ENCODE data around the gene TMEM74B.

Gene TMEM74B

GRCh38 chr20:1190847-1191246, 6.1 kb upstream of the TMEM74B start:
- no peak for DNase-seq
- Histone ChIP-seq H3K27ac (no peak overlapping the region), H3K9me3 (ENCODE audit: severe bottlenecking) (no peaks in the 10 kb centered on the region), H3K4me3 (ENCODE audit: low read depth, low read length) (no peak overlapping the region), H3K36me3 (no peaks in the 10 kb centered on the region), H3K27me3 (ENCODE audit: insufficient read depth, low read depth, severe bottlenecking) (no peaks in the 10 kb centered on the region)
- TF ChIP-seq CTCF (IDR thresholded peaks at IDR 0.05; ENCODE audit: low read depth, low read length) = no peak

GRCh38 chr20:1189827-1190226, 5.0 kb upstream of the TMEM74B start:
- no peak overlapping the region for H3K27ac ChIP-seq
- no peaks in the 10 kb centered on the region for H3K9me3 ChIP-seq (ENCODE audit: severe bottlenecking)
- H3K27me3 ChIP-seq (ENCODE audit: insufficient read depth, low read depth, severe bottlenecking) = peaks cover under 1% of the 10 kb centered on the region
- no peak overlapping the region for H3K4me3 ChIP-seq (ENCODE audit: low read depth, low read length)
- no peak for DNase-seq
- TF ChIP-seq CTCF (IDR thresholded peaks at IDR 0.05; ENCODE audit: low read depth, low read length) = no peak
- H3K36me3 ChIP-seq = no peaks in the 10 kb centered on the region

GRCh38 chr20:1188347-1188746, 3.6 kb upstream of the TMEM74B start:
- H3K27ac ChIP-seq = no peak overlapping the region
- H3K27me3 ChIP-seq (ENCODE audit: insufficient read depth, low read depth, severe bottlenecking) = peaks cover 13% of the 10 kb centered on the region

GRCh38 chr20:1187605-1188171, 2.9 kb upstream of the TMEM74B start:
- no peaks in the 10 kb centered on the region for H3K36me3 ChIP-seq

More at GRCh38 chr20:1188347-1188746, 3.6 kb upstream of the TMEM74B start:
- Histone ChIP-seq H3K9me3 (ENCODE audit: severe bottlenecking) (no peaks in the 10 kb centered on the region), H3K4me3 (ENCODE audit: low read depth, low read length) (no peak overlapping the region), H3K36me3 (no peaks in the 10 kb centered on the region)
- no peak for TF ChIP-seq CTCF (IDR thresholded peaks at IDR 0.05; ENCODE audit: low read depth, low read length)
- no peak for DNase-seq

GRCh38 chr20:1186367-1186991, 1.7 kb upstream of the TMEM74B start:
- Histone ChIP-seq H3K4me3 (ENCODE audit: low read depth, low read length) (no peak overlapping the region), H3K9me3 (ENCODE audit: severe bottlenecking) (no peaks in the 10 kb centered on the region), H3K27ac (no peak overlapping the region), H3K27me3 (ENCODE audit: insufficient read depth, low read depth, severe bottlenecking) (peaks cover 13% of the 10 kb centered on the region), H3K36me3 (no peaks in the 10 kb centered on the region)
- DNase-seq = no peak
- TF ChIP-seq CTCF (IDR thresholded peaks at IDR 0.05; ENCODE audit: low read depth, low read length) = no peak

More at GRCh38 chr20:1187605-1188171, 2.9 kb upstream of the TMEM74B start:
- H3K9me3 ChIP-seq (ENCODE audit: severe bottlenecking) = no peaks in the 10 kb centered on the region
- DNase-seq = no peak
- H3K4me3 ChIP-seq (ENCODE audit: low read depth, low read length) = no peak overlapping the region
- H3K27ac ChIP-seq = no peak overlapping the region
- TF ChIP-seq CTCF (IDR thresholded peaks at IDR 0.05; ENCODE audit: low read depth, low read length) = no peak
- peaks cover 13% of the 10 kb centered on the region for H3K27me3 ChIP-seq (ENCODE audit: insufficient read depth, low read depth, severe bottlenecking)

Measured in WERI-Rb-1 (cell line).